Embryonic facial prominence (tissue), 1 donor: ENCODE results near the gene FUT7.
A peak's percentile ranks its signal among the peaks of the same experiment; 100 is the strongest.
"Not testable (repeated sequence)": the region's sequence is repeated elsewhere in the genome, so short reads cannot be mapped to it uniquely, and the experiment has no call there.

Source experiments
- DNase-seq: peaks from one replicate; pipeline ENCODE4 v3.0.0-alpha.2; 2016; ENCODE audit errors: extremely low spot score

The FUT7 gene

DNA sequence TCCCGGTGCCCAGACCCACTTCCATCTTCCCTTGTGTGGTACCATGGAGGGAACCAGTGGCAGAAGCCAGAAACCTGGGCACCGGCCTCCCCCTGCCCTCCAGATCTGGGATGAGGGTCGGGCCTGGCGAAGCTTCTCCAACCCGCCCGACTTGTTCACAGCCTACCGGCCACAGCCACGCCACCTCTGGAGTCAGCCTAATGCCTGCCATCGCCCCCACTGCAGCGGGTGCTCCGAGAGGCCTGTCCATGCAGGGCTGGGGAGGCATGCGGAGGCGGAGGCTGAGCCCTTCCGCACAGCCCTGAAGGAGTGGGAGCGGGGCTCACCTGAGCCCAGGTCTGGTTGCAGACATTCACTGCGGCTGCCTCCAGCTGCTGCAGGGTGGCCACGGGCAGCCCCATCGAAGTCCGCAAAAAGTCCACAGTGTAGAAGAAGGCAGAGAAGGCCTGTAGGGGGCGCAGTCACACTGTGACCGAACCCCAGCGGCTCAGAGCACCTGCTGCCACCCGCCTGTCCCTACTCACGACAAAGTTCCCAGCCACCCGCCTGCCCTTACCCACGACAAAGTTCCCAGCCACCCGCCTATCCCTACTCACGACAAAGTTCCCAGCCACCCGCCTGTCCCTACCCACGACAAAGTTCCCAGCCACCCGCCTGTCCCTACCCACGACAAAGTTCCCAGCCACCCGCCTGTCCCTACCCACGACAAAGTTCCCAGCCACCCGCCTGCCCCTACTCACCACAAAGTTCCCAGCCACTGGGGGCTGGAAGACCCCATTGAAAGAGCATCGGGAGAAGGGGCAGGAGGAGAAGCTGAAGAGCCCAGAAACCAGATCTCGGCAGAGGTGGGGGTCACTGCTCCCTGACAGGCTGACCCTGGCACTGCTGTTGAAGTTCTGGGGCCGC lies 17.9 kb upstream of the FUT7 start:
- DNase-seq: no peak

DNA sequence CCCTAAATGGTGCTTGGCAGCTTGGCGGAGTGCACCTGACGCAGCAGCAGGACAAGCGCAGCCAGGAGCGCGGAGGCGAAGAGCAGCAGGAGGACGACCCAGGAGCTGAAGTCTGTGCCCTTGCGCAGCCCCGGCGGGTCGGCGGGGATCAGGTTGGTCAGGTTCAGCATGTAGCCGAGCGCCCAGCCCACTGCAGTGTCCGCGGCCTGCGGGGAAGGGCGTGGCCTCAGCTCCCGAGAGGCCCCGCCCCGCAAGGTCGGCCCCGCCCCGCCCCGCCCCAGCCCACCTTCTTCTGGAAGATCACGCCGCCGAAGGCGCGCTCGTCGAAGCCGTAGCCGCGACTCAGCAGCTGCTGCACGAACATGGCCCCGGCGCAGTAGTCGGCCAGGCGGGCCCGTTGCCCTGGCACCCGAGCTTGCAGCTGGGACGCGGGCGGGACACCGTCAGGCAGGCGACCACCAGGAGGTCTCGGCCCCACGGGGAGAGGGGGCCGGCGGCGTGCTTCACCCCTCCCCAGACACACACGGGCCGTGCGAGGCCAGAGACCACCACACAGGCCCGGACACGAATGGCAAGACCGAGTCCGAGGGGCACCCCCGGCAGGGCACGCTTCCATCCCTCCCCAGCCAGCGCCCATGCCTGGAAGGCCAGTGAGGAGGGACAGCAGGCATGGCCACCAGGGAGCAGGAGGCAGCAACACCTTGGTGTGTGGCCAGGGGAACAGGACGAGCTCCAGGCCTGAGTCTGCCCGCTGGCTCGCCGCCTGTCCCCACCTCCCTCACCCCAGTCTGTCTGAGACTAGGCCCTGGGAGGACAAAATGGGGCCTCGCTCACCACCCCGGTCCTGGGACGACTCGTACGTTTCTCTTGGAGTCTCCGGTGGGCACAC lies 17.0 kb upstream of the FUT7 start:
- no peak for DNase-seq

DNA sequence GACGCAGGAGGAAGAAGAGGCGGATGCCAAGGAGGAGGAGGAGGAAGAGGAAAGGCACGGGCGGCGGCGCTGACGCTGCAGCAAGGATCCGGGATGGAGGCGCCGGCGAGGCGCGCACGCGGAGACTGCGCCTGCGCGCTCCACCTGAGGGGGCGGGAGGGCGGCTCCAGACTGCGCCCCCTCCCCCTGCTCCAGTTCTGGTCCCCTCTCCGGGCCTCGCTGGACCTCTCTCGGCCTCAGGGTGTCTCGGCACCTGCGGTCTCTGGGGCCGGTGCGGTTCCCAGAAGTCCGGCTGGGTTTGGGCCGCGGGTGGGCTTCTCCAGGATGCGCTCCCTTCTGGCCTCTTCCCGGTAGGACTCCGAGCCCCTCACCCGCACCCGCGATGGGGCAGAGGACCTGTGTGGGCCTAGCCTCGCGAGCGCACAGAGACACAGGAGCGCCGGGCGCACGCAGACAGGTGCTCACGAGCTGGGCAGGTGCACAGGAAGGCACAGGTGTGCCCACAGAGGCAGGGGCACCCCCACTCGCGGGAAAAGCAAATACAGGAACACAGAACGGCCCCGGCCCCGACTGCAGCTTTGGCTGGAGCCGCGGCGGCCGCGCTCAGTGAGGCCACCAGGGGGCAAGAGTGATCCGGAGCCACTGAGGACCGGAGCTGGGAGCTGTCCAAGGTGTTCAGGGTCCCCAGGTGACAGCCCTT lies 14.3 kb upstream of the FUT7 start, which contains the start of gene NPDC1:
TSS of gene NPDC1 (minus strand) at position 90 of the 700 bp plus-strand sequence. CDS start 188 bp downstream, outside the sequence.
- DNase-seq: no peak

DNA sequence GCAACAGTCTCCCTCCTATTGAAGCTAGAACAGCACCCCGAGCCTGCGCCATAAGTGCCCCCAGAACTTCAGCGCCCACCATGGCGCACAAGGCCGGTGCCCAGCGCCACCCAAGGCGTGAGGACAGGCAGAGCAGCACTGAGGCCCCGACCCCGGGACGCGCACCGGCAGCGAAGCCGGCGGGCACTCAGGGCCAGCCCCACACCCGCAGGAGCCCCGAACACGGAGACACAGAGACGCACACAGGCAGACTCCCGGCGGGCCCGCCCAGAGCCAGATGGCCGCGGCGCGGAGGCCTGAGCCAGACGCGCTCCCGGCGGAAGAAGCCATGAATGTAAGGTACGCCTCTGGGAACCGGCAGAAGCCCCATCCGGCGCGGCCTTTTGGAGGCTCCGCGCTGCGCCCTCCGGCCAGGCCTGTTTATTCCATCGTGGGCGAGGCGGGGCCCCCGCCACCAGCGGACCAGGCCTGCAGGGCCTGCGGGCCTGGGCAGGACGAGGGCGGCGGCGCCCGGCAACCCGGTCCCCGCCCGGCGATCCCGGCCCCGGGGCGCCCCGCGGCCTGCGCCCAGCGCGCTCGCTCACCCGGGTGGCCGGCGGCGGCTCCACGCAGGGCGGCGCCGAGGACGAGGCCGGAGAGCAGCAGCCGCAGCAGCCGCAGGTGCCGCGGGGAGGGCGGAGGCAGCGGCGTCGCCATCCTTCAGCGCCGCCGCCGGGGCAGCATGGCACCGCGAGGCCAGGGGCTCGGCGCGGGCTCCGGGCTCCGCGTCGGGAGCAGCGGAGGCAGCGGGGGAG lies 13.6 kb upstream of the FUT7 start:
- DNase-seq: no peak

DNA sequence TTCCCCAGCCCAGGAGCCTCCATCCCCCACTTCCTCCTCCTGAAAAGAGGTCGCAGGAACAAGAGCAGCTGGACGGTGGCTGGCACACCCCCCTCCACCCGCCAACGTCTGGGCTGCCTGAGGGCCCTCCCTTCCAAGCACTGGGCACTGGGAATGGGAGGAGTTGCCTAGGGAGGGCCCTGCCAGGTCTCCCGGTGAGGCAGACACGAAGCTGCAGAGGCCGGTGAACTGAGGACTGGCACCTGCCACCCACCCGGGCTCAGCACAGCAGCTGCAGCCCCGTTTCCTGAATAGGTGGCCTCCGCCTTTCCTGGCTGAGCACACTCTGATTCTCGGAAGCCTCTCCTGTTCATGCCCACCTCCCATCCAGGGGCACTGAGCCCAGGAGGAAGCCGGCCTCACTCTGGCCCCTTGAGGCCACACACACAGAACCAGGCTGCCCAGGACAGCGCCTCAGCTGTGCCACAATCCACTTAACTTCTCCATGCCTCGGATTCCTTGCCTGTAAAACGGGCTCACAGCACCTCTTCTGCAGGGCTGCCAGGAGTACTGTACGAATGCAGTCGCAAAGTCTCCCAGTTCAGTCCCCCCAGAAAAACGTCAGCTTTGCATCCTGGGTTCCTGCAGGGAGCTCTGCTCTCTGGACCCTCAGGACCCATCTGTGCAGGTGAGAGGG lies 12.8 kb upstream of the FUT7 start:
- DNase-seq: no peak

DNA sequence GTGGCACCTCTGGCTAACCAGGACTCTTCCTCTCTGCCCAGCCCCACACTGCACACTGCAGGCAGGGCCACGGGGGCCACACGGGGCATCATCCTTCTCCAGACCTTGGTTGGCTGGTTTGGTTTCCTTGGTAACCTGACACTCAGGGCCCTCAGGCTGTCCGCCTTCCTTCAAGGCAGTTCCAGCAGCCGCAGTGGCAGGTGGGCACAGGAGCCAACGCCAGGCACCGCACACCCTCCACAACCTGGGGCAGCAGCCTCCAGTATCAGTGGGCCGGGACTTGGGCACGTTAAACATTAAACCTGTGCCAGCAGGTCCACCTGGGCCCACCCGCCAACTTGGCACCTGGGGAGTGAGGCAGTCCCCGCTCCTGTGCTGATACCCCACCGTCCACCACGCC lies 12.1 kb upstream of the FUT7 start:
- DNase-seq: no peak

DNA sequence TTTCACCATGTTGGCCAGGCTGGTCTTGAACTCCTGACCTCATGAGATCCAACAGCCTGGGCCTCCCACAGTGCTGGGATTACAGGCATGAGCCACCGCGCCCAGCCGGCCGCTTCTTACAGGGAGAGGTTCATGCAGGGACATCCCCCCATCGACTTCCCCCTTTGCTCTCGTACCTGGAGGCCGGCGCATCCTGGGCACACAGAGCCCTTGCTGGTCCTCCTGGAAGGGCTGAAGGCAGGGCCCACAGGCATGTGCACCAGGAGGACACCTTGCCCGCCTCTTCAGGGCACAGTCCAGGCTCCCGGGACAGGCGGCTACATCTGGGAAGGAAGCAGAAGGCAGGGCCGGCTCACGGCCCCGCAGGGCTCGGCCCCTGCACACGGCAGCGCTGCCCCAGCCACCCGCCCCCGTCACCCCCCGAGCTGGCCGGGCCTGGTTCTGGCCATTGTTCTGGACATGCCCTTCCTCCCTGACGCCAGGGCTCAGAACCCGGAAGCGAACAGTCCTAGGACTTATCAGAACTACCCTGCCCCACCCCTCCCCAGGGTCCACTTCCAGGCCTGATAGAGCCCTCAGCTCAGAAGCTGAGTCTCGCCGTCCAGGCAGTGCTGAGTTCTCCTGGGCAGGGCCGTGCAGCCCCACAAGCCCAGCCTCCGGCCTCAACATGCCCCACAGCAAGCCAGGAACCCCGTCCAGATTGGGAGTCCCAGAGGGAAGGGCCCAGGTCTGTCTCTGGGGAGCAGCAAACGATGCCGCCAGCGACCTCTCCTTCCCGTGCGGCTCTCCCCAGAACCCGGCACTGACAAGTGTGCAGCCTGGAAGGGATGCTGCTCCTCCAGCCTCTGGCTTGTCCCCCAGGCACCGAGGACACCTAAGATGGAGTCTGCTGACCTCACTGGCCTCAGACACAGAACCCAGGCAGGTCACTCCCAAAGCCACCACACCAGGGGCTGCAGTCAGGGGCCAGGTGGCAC lies 11.2 kb upstream of the FUT7 start:
- DNase-seq: no peak

DNA sequence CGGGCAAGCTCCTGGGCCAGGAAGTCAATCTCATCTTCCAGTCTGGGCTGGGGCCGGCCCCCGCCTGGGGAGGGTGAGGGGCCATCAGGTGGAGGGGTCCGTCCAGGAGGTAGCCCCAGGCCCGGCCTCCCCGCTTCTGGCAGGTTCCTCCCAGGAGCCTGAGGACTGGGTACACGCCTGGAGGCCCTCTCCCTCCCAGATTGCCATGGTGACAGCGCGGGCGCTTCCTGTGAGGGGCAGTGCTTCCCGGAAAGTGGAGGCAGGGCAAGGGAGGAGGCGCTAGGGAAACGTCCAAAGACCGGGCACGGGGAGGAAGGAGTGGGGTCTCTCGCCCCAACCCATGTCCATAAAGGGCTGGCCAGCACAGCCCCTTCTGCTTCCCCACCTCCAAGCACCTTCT lies 9.2 kb upstream of the FUT7 start:
- DNase-seq: no peak

DNA sequence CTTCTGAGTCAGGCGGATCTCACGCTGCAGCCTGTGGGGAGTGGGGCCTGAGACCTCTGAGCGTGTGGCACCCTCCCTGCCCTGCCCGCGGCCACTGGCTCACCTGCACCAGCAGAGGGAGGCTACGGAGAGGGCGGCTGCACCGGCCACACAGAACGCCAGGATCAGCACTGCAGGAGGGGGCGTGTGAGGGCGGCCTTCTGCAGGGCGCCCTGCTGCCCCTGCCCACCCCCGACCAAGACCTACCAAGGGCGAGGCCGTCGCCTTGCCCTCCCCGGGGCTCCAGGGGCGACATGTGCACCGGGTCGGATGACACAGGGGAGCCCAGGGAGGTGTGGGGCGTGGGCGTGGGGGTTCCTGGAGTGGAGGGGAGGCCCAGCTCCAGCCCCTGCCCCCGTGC lies 8.7 kb upstream of the FUT7 start:
- no peak for DNase-seq

DNA sequence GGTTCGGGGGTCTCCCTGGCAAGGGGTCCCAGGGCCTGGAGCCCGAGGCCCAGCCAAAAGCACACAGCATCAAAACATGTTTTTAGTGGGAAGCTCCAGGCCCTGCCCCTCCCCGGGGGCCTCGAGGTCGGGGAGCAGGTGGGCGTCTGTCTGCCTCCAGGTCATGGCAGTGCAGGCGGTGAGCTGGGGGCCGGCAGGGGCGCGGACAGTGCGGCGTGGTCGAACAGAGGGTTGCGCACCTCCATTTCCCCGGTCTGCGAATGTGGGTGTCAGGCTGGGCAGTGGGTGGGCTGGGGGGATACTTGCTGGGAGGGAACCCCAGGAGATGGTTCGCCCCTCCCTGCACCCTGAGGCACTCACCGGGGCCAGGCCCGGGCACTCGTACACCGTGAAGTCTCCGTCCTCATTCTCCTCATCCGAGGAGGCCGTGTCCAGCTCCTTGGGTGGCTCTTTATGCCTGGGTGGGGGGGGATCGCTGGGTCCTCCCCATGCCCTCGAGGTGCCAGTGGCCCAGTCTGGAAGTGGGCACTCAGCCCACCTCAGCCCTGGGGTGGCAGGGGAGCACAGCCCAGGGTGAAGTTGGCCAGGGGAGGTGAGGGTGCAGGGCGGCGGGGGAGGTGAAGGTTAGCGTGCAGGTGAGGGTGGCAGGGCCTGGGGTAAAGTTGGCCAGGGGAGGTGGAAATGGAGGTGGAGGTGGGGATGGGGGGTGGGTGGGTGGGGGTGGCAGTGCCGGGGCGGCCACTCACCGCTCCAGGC lies 7.9 kb upstream of the FUT7 start:
- DNase-seq: no peak

DNA sequence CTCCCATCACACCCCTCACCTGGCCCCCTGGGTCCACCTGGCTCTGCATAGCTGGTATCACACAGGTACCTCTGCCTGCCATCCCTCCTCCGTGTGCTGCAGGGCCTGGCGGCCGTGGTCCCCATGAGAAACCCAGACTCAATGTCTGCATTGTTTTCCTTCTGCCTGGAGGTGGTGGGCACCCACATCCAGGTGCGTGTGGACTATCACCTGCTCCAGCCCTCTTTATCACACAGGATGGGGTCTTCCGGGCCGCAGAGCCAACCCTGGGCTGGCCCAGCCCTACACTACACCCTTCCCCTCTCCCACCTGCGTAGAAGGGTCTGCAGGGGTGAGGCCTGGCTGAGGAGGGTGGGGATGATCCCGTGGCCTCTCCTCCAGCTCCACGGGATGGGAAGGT lies 7.0 kb upstream of the FUT7 start:
- DNase-seq: no peak

DNA sequence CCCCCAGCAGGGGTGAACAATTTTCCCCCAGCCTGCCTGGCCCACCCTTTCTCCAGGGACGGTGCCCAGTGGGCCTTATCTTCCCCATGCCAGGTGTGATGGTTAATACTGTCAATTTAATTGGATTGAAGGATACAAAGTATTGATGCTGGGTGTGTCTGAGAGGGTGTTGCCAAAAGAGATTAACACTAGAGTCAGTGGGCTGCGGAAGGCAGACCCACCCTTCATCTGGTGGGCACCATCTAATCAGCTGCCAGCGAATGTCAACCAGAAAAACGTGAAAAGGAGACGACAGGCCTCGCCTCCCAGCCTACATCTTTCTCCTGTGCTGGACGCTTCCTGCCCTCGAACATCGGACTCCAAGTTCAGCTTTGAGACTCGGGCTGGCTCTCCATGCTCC lies 5.6 kb upstream of the FUT7 start:
- DNase-seq: no peak

DNA sequence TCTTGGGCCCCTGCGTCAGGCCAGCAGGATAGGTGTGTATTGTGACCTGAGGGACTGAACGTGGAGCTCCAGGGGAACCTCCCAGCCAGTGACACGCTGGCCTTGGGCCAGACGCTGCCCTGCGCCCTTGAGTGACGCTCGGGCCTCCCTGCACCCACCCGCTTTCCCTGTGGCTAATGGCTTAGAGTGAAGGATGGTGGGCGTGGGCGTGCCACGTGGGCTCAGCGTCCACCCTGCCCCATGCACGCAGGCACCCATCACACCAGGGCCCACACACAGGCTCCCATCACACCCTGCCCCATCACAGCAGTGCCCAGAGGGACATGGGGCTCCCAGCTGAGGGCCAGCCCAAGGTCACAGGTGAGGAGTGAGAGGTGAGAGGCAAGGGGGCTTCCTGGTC lies 5.1 kb upstream of the FUT7 start:
- DNase-seq: no peak

DNA sequence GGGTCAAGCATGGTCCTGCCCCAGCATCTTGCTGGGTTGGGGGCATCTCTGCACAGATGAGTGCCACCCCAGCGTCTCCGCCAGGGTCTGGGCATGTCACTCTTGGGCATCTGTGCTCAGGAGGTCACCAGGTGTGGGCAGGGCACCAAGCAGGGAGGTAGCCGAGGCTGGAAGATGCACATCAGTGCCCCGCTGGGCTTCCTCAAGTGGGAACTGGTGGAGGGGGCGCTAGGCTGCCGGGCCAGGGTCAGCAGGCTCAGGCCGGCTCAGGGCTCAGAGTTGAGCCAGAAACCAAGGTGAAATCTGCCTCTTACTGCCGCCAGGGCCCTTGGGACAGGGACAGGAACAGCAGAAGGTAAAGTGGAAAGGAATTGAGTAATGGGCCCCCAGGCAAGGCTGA lies 4.0 kb upstream of the FUT7 start:
- no peak for DNase-seq

DNA sequence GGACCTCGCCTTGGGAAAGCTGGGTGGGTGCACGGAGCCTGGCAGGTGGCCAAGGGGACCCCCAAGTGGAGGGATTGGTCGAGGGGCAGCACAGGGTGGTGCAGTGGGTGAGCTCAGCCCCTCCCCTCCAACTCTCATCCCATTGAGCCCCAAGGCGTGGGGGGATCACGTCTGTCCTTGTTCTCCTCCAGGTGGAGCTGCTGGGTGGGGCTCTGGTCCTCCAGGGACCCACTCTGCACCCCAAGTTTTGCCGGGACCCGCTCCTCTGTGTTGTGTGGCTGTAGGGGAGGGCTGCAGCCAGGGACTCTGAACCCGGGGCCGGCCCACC lies 3.6 kb upstream of the FUT7 start:
- DNase-seq: no peak

DNA sequence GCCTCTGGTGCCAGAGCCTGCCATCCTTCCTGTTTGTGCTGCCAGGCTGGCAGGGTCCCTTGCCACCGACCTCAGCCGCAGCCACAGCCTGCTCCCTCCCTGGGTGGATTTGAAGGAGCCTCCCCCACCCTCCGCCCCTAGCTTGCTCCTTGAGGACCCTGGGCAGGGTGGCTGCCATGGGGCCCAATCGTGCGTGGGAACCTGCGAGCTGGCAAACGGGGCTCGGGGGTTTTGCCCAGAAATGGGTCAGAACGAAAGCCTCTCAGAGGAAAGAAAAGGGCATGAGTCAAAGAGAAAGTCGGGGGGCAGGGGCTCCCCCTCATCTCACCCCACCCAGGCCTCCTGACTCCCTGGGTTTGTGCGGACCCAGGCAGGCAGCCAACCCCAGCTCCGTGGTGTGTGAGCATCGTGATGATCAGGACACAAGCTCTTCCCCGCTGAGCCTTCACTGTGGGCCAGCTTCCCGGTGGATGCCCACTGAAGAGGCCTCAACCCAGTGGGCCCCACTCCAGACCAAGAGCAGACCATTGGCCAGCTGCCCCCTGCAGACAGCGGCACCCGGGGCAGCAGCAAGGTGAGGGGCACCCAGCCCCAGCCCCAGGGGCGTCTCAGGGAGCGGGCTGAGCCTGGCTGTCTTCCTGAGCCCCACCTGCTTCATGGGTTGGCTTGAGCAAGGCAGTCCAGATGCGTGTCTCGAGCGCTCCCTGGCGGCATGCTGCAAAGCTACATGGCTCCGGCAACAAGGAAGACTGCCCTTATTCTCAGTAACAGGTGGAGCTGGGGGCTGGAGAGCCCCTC lies 3.0 kb upstream of the FUT7 start:
- peak; percentile 77 for DNase-seq

DNA sequence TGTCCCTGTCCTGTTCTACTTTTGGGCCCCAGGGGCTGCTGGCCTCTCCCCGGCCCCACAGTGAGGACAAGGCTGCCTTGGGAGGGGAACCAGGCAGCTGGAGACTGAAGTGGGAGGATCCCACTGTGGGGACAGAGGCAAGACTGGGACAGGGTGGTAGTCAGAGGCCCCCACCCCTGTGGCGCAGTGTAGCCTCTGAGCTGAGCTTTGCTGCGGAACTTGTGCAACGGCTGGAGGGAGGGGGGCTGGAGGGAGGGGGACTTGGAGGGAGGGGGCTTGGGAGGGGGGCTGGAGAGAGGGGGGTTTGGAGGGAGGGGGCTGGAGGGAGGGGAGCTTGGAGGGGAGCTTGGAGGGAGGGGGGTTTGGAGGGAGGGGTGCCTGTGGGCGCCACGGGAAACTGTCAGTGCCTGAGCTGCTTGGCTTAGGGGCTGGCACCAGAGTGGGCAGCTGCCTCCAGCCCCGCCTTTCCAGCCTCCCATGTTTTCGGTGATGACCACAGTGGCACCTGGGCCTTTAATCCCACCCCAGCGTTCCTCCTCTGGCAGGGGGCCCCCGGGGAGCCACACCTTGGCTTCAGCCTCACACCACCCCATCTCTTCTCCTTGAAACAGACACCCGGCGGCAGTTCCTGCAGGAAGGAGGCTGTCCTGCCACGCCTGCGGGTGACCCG lies 2.3 kb upstream of the FUT7 start:
- DNase-seq: no peak

DNA sequence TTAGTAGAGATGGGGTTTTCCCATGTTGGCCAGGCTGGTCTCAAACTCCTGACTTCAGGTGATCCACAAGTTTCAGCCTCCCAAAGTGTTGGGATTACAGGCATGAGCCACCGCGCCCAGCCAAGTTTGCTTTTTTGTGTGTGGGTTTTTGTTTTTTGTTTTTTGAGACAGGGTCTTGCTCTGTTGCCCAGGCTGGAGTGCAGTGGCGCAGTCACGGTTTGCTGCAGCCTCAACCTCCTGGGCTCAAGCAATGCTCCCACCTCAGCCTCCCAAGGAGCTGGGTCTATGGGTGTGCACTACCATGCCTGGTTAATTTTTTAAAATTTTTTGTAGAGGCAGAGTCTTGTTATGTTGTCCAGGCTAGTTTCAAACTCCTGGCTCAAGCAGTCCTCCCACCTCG lies 1.6 kb upstream of the FUT7 start:
- not testable (repeated sequence) for DNase-seq
